ENCODE results near the gene CREG2. TPM values are rescaled to one million over a fixed set of nuclear protein-coding genes. Genes with fewer than 3 reads are reported as not detected.

Gene CREG2
- total and polyA plus RNA-seq, 8 donors, result 0.05 to 0.37 TPM; not detected in 6

GRCh38 chr2:101362777-101363176 is 24.5 kb downstream of the CREG2 start:
- Histone ChIP-seq H3K4me1 (no peaks in the 10 kb centered on the region), H3K9me3 (no peaks in the 10 kb centered on the region), H3K36me3 (no peaks in the 10 kb centered on the region), H3K27ac (no peak overlapping the region), H3K27me3 (no peaks in the 10 kb centered on the region), H3K4me3 (no peak overlapping the region)
- DNase-seq, result no peak
- TF ChIP-seq CTCF (IDR thresholded peaks at IDR 0.05), result no peak
- no peak for TF ChIP-seq POLR2A (IDR thresholded peaks at IDR 0.05)
- no peak for TF ChIP-seq POLR2AphosphoS5 (IDR thresholded peaks at IDR 0.05)
- TF ChIP-seq EP300 (IDR thresholded peaks at IDR 0.05), result no peak
- intact Hi-C loops (cut with DNase I; ENCODE audit: low total_unique reads), result no loop called here
- 77 to 91% (median 88%) methylated on average over 4 of the region's 4 CpGs for WGBS, 5 donors

DNA sequence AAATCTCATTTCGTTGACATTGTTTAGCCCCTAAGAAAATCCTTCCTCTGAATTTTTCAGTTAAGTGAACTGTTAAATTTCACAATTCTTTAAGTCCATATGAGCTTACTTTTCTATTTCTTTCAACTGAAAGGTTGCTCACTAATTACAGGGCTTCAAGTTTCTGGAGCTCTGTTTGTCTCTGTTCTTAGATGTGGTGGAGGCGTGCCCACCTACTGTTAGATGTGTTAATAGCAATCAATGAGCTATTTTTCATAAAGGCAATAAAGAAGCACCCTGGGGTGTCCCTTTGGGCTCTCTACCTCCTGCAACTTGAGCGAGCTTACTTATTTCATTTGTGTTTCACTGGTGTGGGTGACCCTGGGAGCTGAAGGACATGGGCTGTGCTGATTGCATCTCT is 25.0 kb downstream of the CREG2 start:
- Histone ChIP-seq H3K27me3 (no peaks in the 10 kb centered on the region), H3K36me3 (no peaks in the 10 kb centered on the region), H3K4me3 (no peak overlapping the region), H3K27ac (no peak overlapping the region), H3K9me3 (no peaks in the 10 kb centered on the region), H3K4me1 (no peaks in the 10 kb centered on the region)
- TF ChIP-seq CTCF (IDR thresholded peaks at IDR 0.05), result no peak
- no peak for TF ChIP-seq EP300 (IDR thresholded peaks at IDR 0.05)
- TF ChIP-seq POLR2A (IDR thresholded peaks at IDR 0.05), result no peak
- no peak for TF ChIP-seq POLR2AphosphoS5 (IDR thresholded peaks at IDR 0.05)
- intact Hi-C loops (cut with DNase I; ENCODE audit: low total_unique reads), result no loop called here
- no peak for DNase-seq
- WGBS, 5 donors, result 83 to 92% (median 85%) methylated on average over 3 of the region's 3 CpGs

DNA sequence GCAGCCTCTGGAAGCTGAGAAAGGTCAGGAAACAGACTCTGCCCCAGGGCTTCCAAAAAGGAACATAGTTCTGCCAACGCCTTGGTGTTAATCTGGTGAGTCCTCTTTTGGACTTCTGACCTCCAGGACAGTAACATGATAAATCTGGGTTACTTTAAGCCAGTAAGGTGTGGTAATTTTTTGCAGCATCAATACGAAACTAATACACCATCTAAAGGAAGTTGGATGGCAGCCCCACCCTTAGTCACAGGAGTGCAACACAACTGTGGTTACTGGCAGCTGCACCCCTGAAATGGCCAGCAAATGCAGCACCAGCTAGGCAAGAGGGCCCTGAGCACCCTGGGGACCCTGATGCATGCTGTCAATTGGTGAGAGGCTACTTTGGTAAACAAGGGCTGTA is 25.8 kb downstream of the CREG2 start:
- intact Hi-C loops (cut with DNase I; ENCODE audit: low total_unique reads), result no loop called here
- Histone ChIP-seq H3K27ac (no peak overlapping the region), H3K9me3 (no peaks in the 10 kb centered on the region), H3K4me1 (no peaks in the 10 kb centered on the region), H3K27me3 (no peaks in the 10 kb centered on the region), H3K4me3 (no peak overlapping the region), H3K36me3 (no peaks in the 10 kb centered on the region)
- TF ChIP-seq CTCF (IDR thresholded peaks at IDR 0.05) (no peak), EP300 (IDR thresholded peaks at IDR 0.05) (no peak), POLR2AphosphoS5 (IDR thresholded peaks at IDR 0.05) (no peak), POLR2A (IDR thresholded peaks at IDR 0.05) (no peak)
- WGBS, 5 donors, result 51 to 78% (median 66%) methylated on average over 2 of the region's 2 CpGs
- DNase-seq, result no peak

DNA sequence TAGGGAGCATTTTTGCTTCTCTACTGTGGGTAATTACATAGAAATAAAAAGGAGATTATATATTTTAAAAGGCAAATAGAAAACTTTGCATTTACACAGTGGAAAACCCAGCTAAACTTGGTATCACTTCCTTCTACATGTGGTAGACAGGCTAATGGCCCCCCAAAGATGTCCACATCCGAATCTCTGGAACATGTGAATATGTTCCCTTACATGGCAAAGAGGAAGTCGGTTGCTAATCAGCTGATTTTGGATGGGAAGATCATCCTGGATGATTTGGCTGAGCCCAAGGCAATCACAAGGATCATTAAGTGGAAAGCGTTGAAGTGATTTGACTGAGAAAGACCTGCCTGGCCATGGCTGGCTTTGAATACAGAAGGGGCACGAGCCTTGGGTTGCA is 26.2 kb downstream of the CREG2 start:
- 65 to 81% (median 72%) methylated on average over 4 of the region's 4 CpGs for WGBS, 5 donors
- TF ChIP-seq POLR2A (IDR thresholded peaks at IDR 0.05) (no peak), EP300 (IDR thresholded peaks at IDR 0.05) (no peak), POLR2AphosphoS5 (IDR thresholded peaks at IDR 0.05) (no peak), CTCF (IDR thresholded peaks at IDR 0.05) (no peak)
- Histone ChIP-seq H3K27ac (no peak overlapping the region), H3K27me3 (no peaks in the 10 kb centered on the region), H3K4me3 (no peak overlapping the region), H3K36me3 (no peaks in the 10 kb centered on the region), H3K9me3 (no peaks in the 10 kb centered on the region), H3K4me1 (no peaks in the 10 kb centered on the region)
- DNase-seq, result no peak
- intact Hi-C loops (cut with DNase I; ENCODE audit: low total_unique reads), result no loop called here
